NOMO-1 treated with dmso at 0.1 percent for 144 hours (cell line): ENCODE results near the gene ZNF208.
"Not testable (repeated sequence)": the region's sequence is repeated elsewhere in the genome, so short reads cannot be mapped to it uniquely, and the experiment has no call there.

Source experiments
- DNase-seq: peaks from one replicate; lab custom pipeline; 2025; ENCODE audit not compliant: unreplicated experiment; lab: John Stamatoyannopoulos, UW

The ZNF208 gene

GRCh38 chr19:21885516-21885915, 125.2 kb downstream of the ZNF208 start:
- not testable (repeated sequence) for DNase-seq

GRCh38 chr19:21884786-21885185, 126.0 kb downstream of the ZNF208 start:
- not testable (repeated sequence) for DNase-seq

- DNase-seq, result no peak
Measured at GRCh38 chr19:21883516-21883915, 127.2 kb downstream of the ZNF208 start.
